NK-92 treated with Interleukin-12 subunit alpha and Interleukin-12 subunit beta, amount 100 ng/mL, for 24 hours (cell line): ENCODE data around the gene SLC39A3.

Source experiments
- DNase-seq: peaks from one replicate; lab custom pipeline; 2025; lab: John Stamatoyannopoulos, UW

Gene SLC39A3

GRCh38 chr19:2768365-2769132 is 28.7 kb upstream of the SLC39A3 start:
- no peak for DNase-seq

GRCh38 chr19:2767688-2768087 is 27.9 kb upstream of the SLC39A3 start:
- DNase-seq: no peak

- DNase-seq: no peak
Measured at GRCh38 chr19:2766594-2767372, 27.0 kb upstream of the SLC39A3 start.

- DNase-seq: no peak
Measured at GRCh38 chr19:2765376-2765775, 25.6 kb upstream of the SLC39A3 start.

GRCh38 chr19:2764945-2765344 is 25.1 kb upstream of the SLC39A3 start:
- DNase-seq: no peak

- no peak for DNase-seq
Measured at GRCh38 chr19:2763687-2764086, 23.9 kb upstream of the SLC39A3 start.

- no peak for DNase-seq
Measured at GRCh38 chr19:2762783-2763496, 23.1 kb upstream of the SLC39A3 start.

GRCh38 chr19:2761876-2762782 is 22.3 kb upstream of the SLC39A3 start:
- DNase-seq: no peak

GRCh38 chr19:2761309-2761677 is 21.5 kb upstream of the SLC39A3 start:
- no peak for DNase-seq

- DNase-seq: no peak
Measured at GRCh38 chr19:2759965-2760364, 20.1 kb upstream of the SLC39A3 start.

- DNase-seq: no peak
Measured at GRCh38 chr19:2759362-2759761, 19.5 kb upstream of the SLC39A3 start.

- no peak for DNase-seq
Measured at GRCh38 chr19:2758601-2759313, 18.9 kb upstream of the SLC39A3 start.

- DNase-seq: no peak
Measured at GRCh38 chr19:2756921-2757881, 17.4 kb upstream of the SLC39A3 start.

GRCh38 chr19:2756477-2756876 is 16.7 kb upstream of the SLC39A3 start:
- DNase-seq: no peak

GRCh38 chr19:2755811-2756210 is 16.0 kb upstream of the SLC39A3 start:
- no peak for DNase-seq

GRCh38 chr19:2755448-2755705 is 15.6 kb upstream of the SLC39A3 start:
- DNase-seq: no peak

- no peak for DNase-seq
Measured at GRCh38 chr19:2754659-2755447, 15.0 kb upstream of the SLC39A3 start.

GRCh38 chr19:2751438-2751830 is 11.6 kb upstream of the SLC39A3 start:
- no peak for DNase-seq

- DNase-seq: no peak
Measured at GRCh38 chr19:2750808-2751437, 11.1 kb upstream of the SLC39A3 start.
